Liver (tissue), 9 donors: ENCODE measurements around the gene G6PC1. TPM values are rescaled to one million over a fixed set of nuclear protein-coding genes. Genes with fewer than 3 reads are reported as not detected.

Source experiments
- DNase-seq: peaks from one replicate; pipeline ENCODE4 v3.0.0-alpha.2; 2017; ENCODE audit warnings: low spot score
- H3K27ac ChIP-seq, 2 donors: one replicate each; pipeline ENCODE4 v1.7.0; 2013; ENCODE audit warnings: inconsistent platforms in 2 of 2, low read length in 2 of 2, control low read depth in 1 of 2, low read depth in 1 of 2, mild to moderate bottlenecking in 1 of 2
- H3K27me3 ChIP-seq, 4 donors: one replicate each; pipeline versions ENCODE4 v1.6.1 to v1.7.0; 2013; ENCODE audit warnings: low read length in 3 of 4, inconsistent platforms in 1 of 4, mild to moderate bottlenecking in 1 of 4, moderate library complexity in 1 of 4; ENCODE audit not compliant: control insufficient read depth in 4 of 4, insufficient read depth in 4 of 4
- H3K36me3 ChIP-seq, 4 donors: one replicate each; pipeline versions ENCODE4 v1.6.1 to v1.7.0; 2013; ENCODE audit warnings: low read length in 3 of 4, mild to moderate bottlenecking in 3 of 4, low read depth in 1 of 4, moderate library complexity in 1 of 4; ENCODE audit not compliant: control insufficient read depth in 4 of 4, insufficient read depth in 3 of 4
- H3K4me1 ChIP-seq, 4 donors: one replicate each; pipeline versions ENCODE4 v1.6.1 to v1.7.0; 2013; ENCODE audit warnings: low read length in 3 of 4, mild to moderate bottlenecking in 3 of 4, moderate library complexity in 1 of 4; ENCODE audit not compliant: control insufficient read depth in 4 of 4, insufficient read depth in 4 of 4
- H3K4me3 ChIP-seq, 3 donors: one replicate each; pipeline versions ENCODE4 v1.6.1 to v1.7.0; 2013; ENCODE audit warnings: low read length in 3 of 3, control low read depth in 1 of 3, low read depth in 1 of 3, mild to moderate bottlenecking in 1 of 3
- H3K9ac ChIP-seq, 2 donors: one replicate each; pipeline ENCODE4 v1.7.0; 2013; ENCODE audit warnings: low read length in 2 of 2, mild to moderate bottlenecking in 2 of 2, moderate library complexity in 2 of 2, control low read depth in 1 of 2, low read depth in 1 of 2
- H3K9me3 ChIP-seq, 4 donors: one replicate each; pipeline versions ENCODE4 v1.6.1 to v1.7.0; 2013; ENCODE audit warnings: low read length in 3 of 4; ENCODE audit not compliant: control insufficient read depth in 4 of 4
- EGR1 ChIP-seq, 2 donors: IDR thresholded peaks; 2 replicates each; pipeline ENCODE4 v1.6.1; 2016 to 2018; ENCODE audit warnings: antibody characterized with exemption in 2 of 2, low read depth in 2 of 2
- FOXA2 ChIP-seq: IDR thresholded peaks from 2 replicates; pipeline ENCODE4 v1.6.1; 2016; ENCODE audit warnings: antibody characterized with exemption
- HNF4A ChIP-seq, 2 donors: conservative IDR thresholded peaks; 2 replicates each; pipeline ENCODE4 v1.6.1; 2016; ENCODE audit warnings: antibody characterized with exemption in 2 of 2, mild to moderate bottlenecking in 2 of 2
- HNF4G ChIP-seq: IDR thresholded peaks from 2 replicates; pipeline ENCODE4 v1.6.1; 2016; ENCODE audit warnings: antibody characterized with exemption
- JUND ChIP-seq, 2 donors: IDR thresholded peaks; 2 replicates each; pipeline ENCODE4 v1.6.1; 2016; ENCODE audit warnings: antibody characterized with exemption in 2 of 2
- NR2F2 ChIP-seq: IDR thresholded peaks from 2 replicates; pipeline ENCODE4 v1.6.1; 2016; ENCODE audit warnings: antibody characterized with exemption
- RAD21 ChIP-seq, 2 donors: IDR thresholded peaks; 2 replicates each; pipeline ENCODE4 v1.6.1; 2016; ENCODE audit warnings: antibody characterized with exemption in 2 of 2, mild to moderate bottlenecking in 2 of 2
- RXRA ChIP-seq, 2 donors: IDR thresholded peaks; 2 replicates each; pipeline ENCODE4 v1.6.1; 2017 to 2018; ENCODE audit warnings: antibody characterized with exemption in 2 of 2, mild to moderate bottlenecking in 1 of 2
- SP1 ChIP-seq: IDR thresholded peaks from 2 replicates; pipeline ENCODE4 v1.6.1; 2018; ENCODE audit warnings: antibody characterized with exemption, mild to moderate bottlenecking
- TAF1 ChIP-seq: conservative IDR thresholded peaks from 2 replicates; pipeline ENCODE4 v1.6.1; 2016; ENCODE audit warnings: antibody characterized with exemption, mild to moderate bottlenecking
- ZBTB33 ChIP-seq: IDR thresholded peaks from 2 replicates; pipeline ENCODE4 v1.6.1; 2016; ENCODE audit warnings: antibody characterized with exemption
- WGBS: extraction: QIAGEN DNeasy Blood & Tissue Kit; methylation state at CpG from one replicate; pipeline ENCODE4 v1.1.7; 2013; 5-methylcytosine and 5-hydroxymethylcytosine counted together
- polyA plus RNA-seq, 2 donors: library from polyadenylated mRNA; stranded (reverse) in 1 of 2; unstranded in 1 of 2; fragments of 200-250 nt in 1 of 2; fragments of >200 nt in 1 of 2; fragmentation: Nextera tagmentation in 1 of 2; extraction: Ambion mirVana in 1 of 2; gene quantifications; one replicate each; pipeline versions ENCODE4 v1.2.1 to v1.2.3, GENCODE V29; 2013 to 2015
- total RNA-seq, 2 donors: library from RNA; depleted of rRNA; stranded (reverse); fragments of >200 nt; gene quantifications; one replicate each; pipeline ENCODE4 v1.2.3, GENCODE V29; 2014
- TF ChIP-seq, protein P1 (sequence below): IDR thresholded peaks from 2 replicates; pipeline ENCODE4 v1.6.1; 2016; ENCODE audit warnings: antibody characterized with exemption
- TF ChIP-seq, protein P2 (sequence below): fragments of 150-350 bp; IDR thresholded peaks from 2 replicates; pipeline ENCODE4 v1.5.1; 2017; ENCODE audit warnings: improper control_type of control experiment, low read depth, low read length; ENCODE audit not compliant: missing input control
- donor health status: healthy.
- donor health status: healthy.
- donor health status: healthy.
- donor health status: healthy.
- donor health status: healthy.

The G6PC1 gene
- total and polyA plus RNA-seq, 4 donors, result 23.8 to 271 (median 114) TPM

DNA sequence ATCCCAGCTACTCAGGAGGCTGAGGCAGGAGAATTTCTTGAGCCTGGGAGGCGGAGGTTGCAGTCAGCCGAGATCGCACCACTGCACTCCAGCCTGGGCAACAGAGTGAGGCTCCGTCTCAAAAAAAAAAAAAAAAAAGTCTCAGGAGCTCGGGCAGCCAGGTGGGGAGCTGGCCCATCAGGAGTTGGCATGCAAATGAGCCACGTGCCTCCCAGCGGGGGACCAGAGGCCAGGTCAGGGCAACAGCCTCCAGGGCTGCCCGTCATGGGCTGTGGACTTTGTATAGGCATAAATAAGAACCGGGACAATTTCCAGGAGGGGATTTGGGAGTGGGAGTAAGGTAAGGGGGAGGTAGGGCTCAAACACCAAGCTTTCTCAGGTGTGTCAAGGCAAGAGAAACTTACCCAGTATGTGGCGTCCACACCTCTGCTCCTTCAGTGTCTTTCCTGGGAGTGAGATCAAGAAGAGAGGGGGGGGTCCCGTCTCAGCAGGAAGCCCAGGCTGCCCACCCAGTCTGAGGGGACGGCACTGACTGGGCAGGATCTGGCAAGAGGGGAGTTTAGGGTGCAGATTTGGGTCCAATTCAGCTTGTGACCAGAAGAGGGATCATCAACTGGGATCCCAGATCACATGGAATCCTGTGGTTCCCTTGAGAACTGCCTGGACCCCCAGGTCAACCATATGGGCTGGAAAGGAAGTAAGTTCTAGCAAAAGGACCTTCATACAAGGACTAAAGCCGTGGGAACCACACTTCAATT lies 22.3 kb upstream of the G6PC1 start:
- peak; percentile 57 for DNase-seq
- no peaks in the 10 kb centered on the region for H3K27me3 ChIP-seq
- H3K4me3 ChIP-seq, result no peak overlapping the region
- no peaks in the 10 kb centered on the region for H3K9me3 ChIP-seq
- WGBS, result 37% methylated on average over 13 of the region's 13 CpGs
- no peak overlapping the region for H3K9ac ChIP-seq
- H3K4me1 ChIP-seq, result peaks cover 1 to 43% (median 28%) of the 10 kb centered on the region in 4 donors
- TF ChIP-seq RXRA (IDR thresholded peaks at IDR 0.05) (peak; percentile 94 to 95), HNF4A (conservative IDR thresholded peaks at IDR 0.05) (peak; percentile 82 to 91), RAD21 (IDR thresholded peaks at IDR 0.05) (peak in 1 of 2 donors; percentile 15), FOXA2 (no peak), JUND (IDR thresholded peaks at IDR 0.05) (peak in 1 of 2 donors; percentile 30), SP1 (peak; percentile 72), NR2F2 (peak; percentile 14), HNF4G (peak; percentile 66), EGR1 (IDR thresholded peaks at IDR 0.05; ENCODE audit: low read depth in 2 of 2) (no peak), TAF1 (no peak)
- TF ChIP-seq, protein P1, sequence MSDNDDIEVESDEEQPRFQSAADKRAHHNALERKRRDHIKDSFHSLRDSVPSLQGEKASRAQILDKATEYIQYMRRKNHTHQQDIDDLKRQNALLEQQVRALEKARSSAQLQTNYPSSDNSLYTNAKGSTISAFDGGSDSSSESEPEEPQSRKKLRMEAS, result no peak
- TF ChIP-seq, protein P2, sequence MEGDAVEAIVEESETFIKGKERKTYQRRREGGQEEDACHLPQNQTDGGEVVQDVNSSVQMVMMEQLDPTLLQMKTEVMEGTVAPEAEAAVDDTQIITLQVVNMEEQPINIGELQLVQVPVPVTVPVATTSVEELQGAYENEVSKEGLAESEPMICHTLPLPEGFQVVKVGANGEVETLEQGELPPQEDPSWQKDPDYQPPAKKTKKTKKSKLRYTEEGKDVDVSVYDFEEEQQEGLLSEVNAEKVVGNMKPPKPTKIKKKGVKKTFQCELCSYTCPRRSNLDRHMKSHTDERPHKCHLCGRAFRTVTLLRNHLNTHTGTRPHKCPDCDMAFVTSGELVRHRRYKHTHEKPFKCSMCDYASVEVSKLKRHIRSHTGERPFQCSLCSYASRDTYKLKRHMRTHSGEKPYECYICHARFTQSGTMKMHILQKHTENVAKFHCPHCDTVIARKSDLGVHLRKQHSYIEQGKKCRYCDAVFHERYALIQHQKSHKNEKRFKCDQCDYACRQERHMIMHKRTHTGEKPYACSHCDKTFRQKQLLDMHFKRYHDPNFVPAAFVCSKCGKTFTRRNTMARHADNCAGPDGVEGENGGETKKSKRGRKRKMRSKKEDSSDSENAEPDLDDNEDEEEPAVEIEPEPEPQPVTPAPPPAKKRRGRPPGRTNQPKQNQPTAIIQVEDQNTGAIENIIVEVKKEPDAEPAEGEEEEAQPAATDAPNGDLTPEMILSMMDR, result no peak
- H3K36me3 ChIP-seq, result peaks cover 2 to 9% (median 3%) of the 10 kb centered on the region in 4 donors
- peak overlapping the region; percentile 59 to 87 for H3K27ac ChIP-seq

DNA sequence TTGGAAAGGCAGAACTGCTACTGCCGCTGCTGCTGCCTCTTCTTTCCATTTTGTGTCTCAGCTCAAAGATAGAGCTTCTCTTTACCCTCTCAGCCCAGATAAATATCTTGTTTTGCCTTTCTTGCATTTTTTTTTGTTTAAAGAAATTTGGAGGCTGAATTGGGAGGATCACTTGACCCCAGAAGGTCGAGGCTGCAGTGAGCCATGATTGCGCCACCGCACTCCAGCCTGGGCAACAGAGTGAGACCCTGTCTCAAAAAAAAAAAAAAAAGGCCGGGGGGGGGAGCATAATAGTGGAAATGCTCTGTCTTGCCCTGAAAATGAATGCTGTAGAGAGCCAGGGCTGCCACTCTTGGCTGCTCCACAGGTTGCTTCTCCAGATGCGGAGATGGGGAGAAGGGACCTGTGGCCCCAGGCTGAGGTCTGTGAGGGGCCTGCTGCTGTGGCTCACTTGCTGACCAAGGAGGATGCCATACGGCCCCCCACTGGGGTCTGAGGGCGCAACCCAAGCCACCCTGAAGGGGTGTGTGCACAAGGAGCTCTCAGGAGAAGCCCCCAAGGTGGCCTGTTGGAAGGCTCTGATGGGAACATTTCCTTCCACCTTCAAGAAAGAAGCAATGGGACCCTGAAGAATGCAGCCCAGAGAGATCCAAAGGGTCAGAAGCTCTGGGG lies 21.5 kb upstream of the G6PC1 start:
- peak overlapping the region; percentile 51 to 87 for H3K27ac ChIP-seq
- no peak for DNase-seq
- 86% methylated on average over 8 of the region's 8 CpGs for WGBS
- no peaks in the 10 kb centered on the region for H3K9me3 ChIP-seq
- peaks cover 1 to 44% (median 26%) of the 10 kb centered on the region in 4 donors for H3K4me1 ChIP-seq
- no peak overlapping the region for H3K9ac ChIP-seq
- H3K4me3 ChIP-seq, result no peak overlapping the region
- peaks cover 2 to 6% (median 2%) of the 10 kb centered on the region in 4 donors for H3K36me3 ChIP-seq
- TF ChIP-seq FOXA2 (no peak), NR2F2 (no peak), EGR1 (IDR thresholded peaks at IDR 0.05; ENCODE audit: low read depth in 2 of 2) (no peak), HNF4A (conservative IDR thresholded peaks at IDR 0.05) (no peak), JUND (IDR thresholded peaks at IDR 0.05) (no peak), SP1 (no peak), ZBTB33 (no peak), HNF4G (no peak), RAD21 (IDR thresholded peaks at IDR 0.05) (no peak)
- no peaks in the 10 kb centered on the region for H3K27me3 ChIP-seq
